ENCODE data around the gene USP53.

- no peak for TF ChIP-seq YY1 (IDR thresholded peaks at IDR 0.05; ENCODE audit: insufficient read depth, insufficient read length)
- no peak for TF ChIP-seq ZNF274 (IDR thresholded peaks at IDR 0.05; ENCODE audit: low read depth, low read length)
Measured at GRCh38 chr4:119315036-119315435, 102.5 kb downstream of the USP53 start.
